HK-2 (cell line): ENCODE measurements around the gene ACBD3.
"Not testable (repeated sequence)": the region's sequence is repeated elsewhere in the genome, so short reads cannot be mapped to it uniquely, and the experiment has no call there.

Source experiments
- DNase-seq: peaks from one replicate; pipeline ENCODE4 v3.0.0-alpha.2; 2018; ENCODE audit not compliant: unreplicated experiment

ACBD3 gene

DNA sequence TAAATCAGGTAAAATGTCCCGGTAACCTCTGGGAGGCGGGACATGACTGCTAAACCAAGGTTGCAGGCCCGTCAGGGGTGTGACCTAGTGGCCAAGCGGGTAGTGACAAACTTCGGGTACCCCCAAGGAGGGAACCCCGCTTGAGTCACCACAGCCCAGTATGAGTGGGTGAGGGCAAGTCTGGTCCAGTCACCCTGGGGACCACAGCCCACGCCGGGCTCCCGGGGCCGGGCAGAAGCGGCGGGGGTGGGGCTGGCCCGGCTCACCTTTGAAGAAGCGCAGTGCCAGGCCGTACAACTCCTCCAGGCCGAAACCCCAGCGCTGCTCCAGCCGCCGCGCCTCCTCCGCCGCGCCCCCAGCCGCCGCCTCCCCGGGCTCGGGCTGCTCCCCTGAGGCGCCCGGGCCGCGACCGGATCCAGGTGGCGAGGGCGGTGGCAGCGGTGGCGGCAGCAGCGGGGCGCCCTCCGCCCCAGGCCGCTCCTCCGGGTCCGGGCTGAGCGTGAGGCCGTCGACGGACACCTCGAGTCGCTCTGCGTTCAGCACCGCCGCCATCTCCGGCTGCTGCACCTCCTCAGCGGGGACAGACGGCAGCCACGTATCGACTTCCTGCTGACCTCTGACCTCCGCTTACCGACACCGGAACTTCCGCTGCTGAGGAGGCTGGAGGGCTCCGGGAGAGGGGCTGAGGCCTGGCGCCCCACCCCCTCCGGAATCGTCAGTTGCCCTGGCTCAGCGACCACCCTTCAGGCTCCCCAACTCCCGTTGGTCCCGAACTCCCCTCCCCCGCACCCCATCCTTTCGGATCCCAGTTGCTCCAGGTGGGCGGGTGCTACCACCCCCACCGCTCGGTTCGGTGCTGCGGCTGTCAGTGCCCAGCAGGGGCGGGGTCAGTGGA, at the start of gene ACBD3:
ACBD3 (minus strand) TSS at position 618 of the 895 bp plus-strand sequence; CDS start at position 552, 66 bp downstream.
- peak; percentile 85 for DNase-seq

DNA sequence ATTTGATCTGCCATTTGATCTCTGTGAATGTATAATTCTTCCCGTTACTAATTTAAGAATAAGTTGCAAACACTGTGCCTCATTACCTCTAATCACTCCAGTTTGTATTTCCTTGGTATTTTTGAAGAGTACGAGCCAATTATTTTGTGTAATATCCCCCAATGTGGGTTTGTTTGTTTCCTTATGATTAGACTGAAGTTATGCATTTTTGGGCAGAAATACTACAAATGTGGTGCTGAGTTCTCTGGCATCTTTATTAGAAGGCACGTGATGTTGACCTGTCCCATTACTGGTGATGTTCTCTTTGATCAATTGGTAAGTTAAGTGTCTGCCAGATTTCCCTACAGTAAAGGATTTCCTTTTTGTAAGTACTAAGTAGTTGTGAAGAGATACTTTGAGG, 47.3 kb upstream of the ACBD3 start:
- DNase-seq: no peak

- DNase-seq: no peak
Measured at GRCh38 chr1:226233293-226233692, 46.8 kb upstream of the ACBD3 start.

- no peak for DNase-seq
Measured at GRCh38 chr1:226226601-226227000, 40.1 kb upstream of the ACBD3 start.

GRCh38 chr1:226223786-226224244, 37.3 kb upstream of the ACBD3 start:
- no peak for DNase-seq

DNA sequence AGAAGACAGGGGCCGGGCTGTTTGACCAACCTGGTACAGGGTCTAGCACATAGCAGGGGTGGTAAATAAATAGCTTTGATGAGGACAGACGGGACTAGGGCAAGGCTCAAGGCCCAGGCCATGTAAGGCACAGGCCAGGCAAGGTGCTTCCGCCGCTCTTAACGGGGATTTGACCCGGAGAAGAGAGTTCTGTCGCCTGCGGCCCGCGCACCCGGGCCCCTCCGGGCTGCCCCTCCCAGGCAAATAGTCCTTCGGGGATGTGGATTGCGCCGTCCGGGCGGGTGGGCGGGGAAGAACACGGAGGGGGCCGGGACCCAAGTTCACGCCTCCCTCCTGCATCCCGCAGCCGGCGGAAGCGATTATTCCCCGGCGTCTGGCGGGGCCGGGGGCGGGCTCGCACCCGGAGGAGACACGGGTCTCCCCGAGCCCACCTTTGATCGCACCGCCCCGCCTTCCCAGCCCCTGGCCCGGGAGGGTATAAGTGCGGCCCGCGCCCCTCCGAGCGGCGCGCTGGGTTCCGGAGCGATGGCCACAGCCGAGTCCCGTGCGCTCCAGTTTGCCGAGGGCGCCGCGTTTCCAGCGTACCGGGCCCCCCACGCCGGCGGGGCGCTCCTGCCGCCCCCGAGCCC, 36.7 kb upstream of the ACBD3 start, which contains the start of gene MIXL1:
MIXL1 (plus strand) TSS at position 508 of the 629 bp plus-strand sequence; CDS start at position 526, 18 bp downstream.
- DNase-seq: no peak

DNA sequence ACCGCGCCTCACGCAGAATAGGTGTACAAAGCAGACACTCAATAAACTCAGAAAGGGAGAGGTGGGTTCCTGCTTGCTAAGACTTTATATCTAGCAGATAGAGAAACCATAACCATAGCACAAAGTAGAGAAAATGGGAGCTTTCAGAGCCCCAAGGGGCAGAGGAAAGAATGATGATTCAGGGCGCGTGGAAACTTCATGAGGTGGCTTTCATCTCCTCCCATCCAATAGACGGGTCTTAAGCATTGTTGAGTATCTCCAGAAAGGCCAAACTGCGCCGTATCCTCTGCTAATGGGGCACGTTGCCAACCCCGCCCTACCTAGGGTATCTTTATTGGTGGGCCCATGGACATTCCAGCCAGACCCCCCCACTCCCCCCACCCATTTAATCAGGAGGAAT, 36.1 kb upstream of the ACBD3 start:
- DNase-seq: no peak

GRCh38 chr1:226220473-226221189, 34.1 kb upstream of the ACBD3 start:
- no peak for DNase-seq

- no peak for DNase-seq
Measured at GRCh38 chr1:226217273-226217672, 30.7 kb upstream of the ACBD3 start.

DNA sequence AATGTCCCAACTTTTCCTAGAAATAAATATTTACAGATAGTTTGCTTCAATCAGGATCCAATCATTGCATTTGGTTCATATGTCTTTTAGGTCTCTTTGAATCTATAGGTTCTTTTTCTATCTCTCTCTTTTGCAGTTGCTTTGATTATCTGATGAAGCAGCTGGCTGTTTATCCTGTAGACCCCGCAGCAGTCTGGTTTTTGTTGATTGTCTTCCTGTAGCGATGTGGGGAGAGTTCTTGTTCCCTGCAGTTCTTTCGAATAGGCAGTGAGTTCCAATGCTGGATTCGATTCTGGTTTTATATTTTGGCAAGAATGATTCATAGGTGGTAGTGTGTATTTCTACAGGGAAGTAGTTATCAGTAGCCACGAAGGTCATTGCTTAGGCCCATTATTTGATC, 29.5 kb upstream of the ACBD3 start:
- no peak for DNase-seq

DNA sequence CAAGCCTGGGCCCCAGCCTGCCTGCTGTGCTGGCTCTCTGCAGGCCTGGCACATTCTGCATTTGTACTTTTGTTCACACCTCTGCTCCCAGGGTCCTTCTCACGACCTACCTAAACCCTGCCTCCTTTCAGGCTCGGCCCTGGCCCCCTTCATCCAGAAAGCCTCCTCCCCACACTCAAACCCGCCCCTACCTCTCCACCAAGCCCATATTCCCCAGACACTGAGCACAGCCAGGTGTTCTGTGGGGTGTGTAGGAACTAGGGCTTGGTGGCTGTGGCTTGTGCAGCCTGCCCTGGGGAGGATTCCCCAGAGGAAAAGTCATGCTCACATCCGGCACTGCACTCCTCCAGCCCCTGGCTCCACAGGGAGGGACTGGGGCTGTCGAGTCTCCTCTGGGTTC, 28.7 kb upstream of the ACBD3 start:
- no peak for DNase-seq

DNA sequence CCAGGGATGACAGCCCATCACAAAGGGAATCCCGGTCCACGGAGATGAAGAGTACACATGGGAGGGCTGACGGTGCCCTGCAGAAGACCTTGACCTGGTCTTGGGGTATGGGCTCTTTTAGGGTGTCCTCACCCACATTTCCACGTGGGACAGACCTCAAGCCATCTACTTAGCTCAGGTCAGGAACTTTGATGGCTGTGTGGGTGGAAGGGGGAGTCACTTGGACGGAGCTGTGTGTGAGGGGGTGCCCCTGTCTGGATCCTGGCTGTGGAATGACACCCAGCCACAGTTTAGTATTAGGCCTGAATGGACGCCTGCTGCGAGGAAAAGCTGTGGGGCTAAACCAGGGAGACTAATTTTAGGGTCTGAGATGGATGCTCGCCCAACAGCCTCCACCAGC, 26.0 kb upstream of the ACBD3 start:
- DNase-seq: no peak

- DNase-seq: no peak
Measured at GRCh38 chr1:226211181-226211821, 24.8 kb upstream of the ACBD3 start.

- no peak for DNase-seq
Measured at GRCh38 chr1:226210571-226211176, 24.1 kb upstream of the ACBD3 start.

DNA sequence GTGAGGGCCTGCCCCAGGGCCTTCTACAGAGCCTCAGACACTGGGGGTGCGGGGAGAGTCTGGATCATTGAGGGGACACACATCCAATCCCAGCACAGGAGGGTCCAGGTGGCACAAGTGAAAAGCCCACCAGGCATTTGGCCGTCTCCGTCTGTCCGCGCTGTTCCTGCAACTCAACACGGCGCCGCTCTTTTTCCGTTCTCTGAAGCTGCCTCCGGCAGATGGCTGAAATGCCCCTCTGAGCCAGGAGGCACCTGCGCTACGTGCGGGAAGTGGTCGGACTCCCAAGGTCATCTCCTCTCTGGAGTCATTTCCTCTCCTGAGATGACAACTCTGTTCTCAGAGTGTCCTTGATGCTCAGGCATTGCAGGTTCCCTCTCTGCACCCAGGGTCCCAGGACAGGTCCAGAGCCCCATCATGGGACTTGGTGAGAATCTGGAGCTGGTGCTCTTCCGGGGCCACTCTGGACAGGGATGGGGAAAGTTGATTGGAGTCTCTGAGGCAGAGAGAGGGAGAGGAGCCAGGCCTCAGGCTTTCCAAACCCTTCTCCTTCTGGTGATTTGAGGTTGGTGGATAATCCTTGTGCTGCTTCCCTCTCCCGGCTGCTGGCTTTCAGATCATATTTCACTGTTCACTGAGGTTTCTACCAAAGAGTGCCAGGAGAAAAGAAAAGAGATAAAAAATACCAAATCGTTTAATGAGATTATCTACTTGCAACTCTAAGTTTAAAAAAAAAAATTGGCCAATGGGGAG, 22.9 kb upstream of the ACBD3 start:
- DNase-seq: no peak

DNA sequence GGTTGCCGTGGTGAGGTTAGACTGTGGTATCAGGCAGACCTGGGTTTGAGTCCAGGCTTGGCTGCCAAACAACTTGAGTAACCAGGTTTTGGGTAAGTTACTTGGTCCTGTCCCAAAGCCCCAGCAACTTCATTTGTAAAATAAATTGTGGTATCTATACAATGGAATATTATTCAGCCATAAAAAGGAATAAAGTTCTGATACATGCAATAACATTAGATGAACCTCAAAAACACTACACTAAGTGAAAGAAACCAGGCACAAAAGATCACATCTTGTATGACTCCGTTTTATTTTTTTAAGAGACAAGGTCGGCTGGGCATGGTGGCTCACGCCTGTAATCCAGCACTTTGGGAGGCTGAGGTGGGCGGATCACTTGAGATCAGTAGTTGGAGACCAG, 20.5 kb upstream of the ACBD3 start:
- DNase-seq: no peak

DNA sequence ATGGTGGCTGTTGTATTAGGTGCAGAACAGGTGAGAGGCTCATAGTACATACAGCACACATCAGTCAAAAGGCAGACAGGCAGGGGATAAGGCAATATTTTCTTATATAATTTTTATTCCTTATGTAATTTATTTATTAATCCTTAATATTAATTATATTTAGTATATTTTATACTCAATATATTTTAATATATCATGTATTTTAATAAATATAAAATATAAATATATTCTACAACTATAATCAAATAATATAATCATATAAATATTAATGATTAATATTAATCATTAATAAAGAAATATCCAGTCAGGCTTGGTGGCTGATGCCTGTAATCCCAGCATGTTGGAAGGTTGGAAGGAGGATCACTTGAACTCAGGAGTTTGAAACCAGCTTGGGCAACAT, 17.7 kb upstream of the ACBD3 start:
- no peak for DNase-seq

- DNase-seq: no peak
Measured at GRCh38 chr1:226203655-226204054, 17.1 kb upstream of the ACBD3 start.

DNA sequence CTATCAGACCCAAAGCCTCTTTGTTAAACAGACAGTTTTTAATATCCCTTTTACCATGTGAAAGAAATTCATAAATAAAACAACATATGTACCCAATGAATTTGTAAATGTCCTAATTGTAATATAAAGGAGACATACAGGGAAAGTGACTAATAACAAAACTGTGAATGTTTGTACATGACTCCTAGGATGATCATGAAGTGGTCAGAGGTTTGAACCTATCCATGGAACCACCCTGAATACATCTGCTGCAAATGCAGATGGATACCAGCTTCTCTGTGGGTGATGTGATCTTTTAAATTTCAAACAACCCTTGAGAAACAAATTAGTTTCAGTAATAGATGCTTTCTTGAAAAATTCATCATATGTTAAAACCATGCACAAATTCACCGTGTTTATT, 16.7 kb upstream of the ACBD3 start:
- no peak for DNase-seq

- not testable (repeated sequence) for DNase-seq
Measured at GRCh38 chr1:226202666-226203065, 16.1 kb upstream of the ACBD3 start.

DNA sequence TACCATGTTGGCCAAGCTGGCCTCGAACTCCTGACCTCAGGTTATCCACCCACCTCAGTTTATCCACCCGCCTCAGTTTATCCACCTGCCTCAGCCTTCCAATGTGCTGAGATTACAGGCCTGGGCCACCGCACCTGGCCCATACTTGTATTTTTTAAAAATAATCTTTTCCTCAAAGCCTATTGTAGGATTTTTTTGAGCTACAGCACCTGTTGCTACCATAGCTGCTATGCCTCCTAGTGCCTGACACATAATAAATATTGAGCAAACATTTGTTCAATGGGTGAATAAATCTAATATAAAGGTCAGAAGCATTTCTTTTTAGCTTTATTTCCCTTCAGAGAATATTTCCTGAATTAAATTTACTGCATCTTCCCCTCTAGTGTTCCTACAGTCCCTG, 15.7 kb upstream of the ACBD3 start:
- DNase-seq: no peak
